ENCODE data around the gene ASMT.
"Not testable (repeated sequence)": the region's sequence is repeated elsewhere in the genome, so short reads cannot be mapped to it uniquely, and the experiment has no call there.

The ASMT gene

GRCh38 chrX:1597345-1598020 is 17.4 kb upstream of the ASMT start:
- FAIRE-seq, result no peak
- DNase-seq (ENCODE audit: insufficient read length, low spot score), result no peak

GRCh38 chrX:1598021-1598875 is 16.6 kb upstream of the ASMT start:
- DNase-seq (ENCODE audit: insufficient read length, low spot score) (no peak), FAIRE-seq (no peak)

- FAIRE-seq, result no peak
- DNase-seq (ENCODE audit: insufficient read length, low spot score), result no peak
Measured at GRCh38 chrX:1598876-1599790, 15.7 kb upstream of the ASMT start.

GRCh38 chrX:1599791-1600405 is 15.0 kb upstream of the ASMT start:
- DNase-seq (ENCODE audit: insufficient read length, low spot score) (no peak), FAIRE-seq (no peak)

- FAIRE-seq (no peak), DNase-seq (ENCODE audit: insufficient read length, low spot score) (no peak)
Measured at GRCh38 chrX:1600406-1601050, 14.3 kb upstream of the ASMT start.

- DNase-seq (ENCODE audit: insufficient read length, low spot score) (no peak), FAIRE-seq (no peak)
Measured at GRCh38 chrX:1601051-1601767, 13.7 kb upstream of the ASMT start.

GRCh38 chrX:1601768-1602085 is 13.1 kb upstream of the ASMT start:
- DNase-seq (ENCODE audit: insufficient read length, low spot score), result no peak
- no peak for FAIRE-seq

GRCh38 chrX:1602299-1602698 is 12.6 kb upstream of the ASMT start:
- FAIRE-seq, result no peak
- no peak for DNase-seq (ENCODE audit: insufficient read length, low spot score)

GRCh38 chrX:1606496-1606895 is 8.4 kb upstream of the ASMT start:
- DNase-seq (ENCODE audit: insufficient read length, low spot score) (no peak), FAIRE-seq (no peak)

GRCh38 chrX:1609311-1609710 is 5.5 kb upstream of the ASMT start:
- no peak for FAIRE-seq
- DNase-seq (ENCODE audit: insufficient read length, low spot score), result no peak

GRCh38 chrX:1609762-1610161 is 5.1 kb upstream of the ASMT start:
- FAIRE-seq (no peak), DNase-seq (ENCODE audit: insufficient read length, low spot score) (no peak)

- FAIRE-seq (no peak), DNase-seq (ENCODE audit: insufficient read length, low spot score) (no peak)
Measured at GRCh38 chrX:1610166-1610565, 4.7 kb upstream of the ASMT start.

GRCh38 chrX:1610736-1611135 is 4.1 kb upstream of the ASMT start:
- no peak for DNase-seq (ENCODE audit: insufficient read length, low spot score)
- no peak for FAIRE-seq

GRCh38 chrX:1612641-1613286 is 2.1 kb upstream of the ASMT start:
- no peak for DNase-seq (ENCODE audit: insufficient read length, low spot score)
- no peak for FAIRE-seq

GRCh38 chrX:1618689-1619088 is 3.8 kb downstream of the ASMT start:
- FAIRE-seq (no peak), DNase-seq (ENCODE audit: insufficient read length, low spot score) (no peak)

- FAIRE-seq (no peak), DNase-seq (ENCODE audit: insufficient read length, low spot score) (no peak)
Measured at GRCh38 chrX:1623691-1624090, 8.8 kb downstream of the ASMT start.

GRCh38 chrX:1624158-1624860 is 9.4 kb downstream of the ASMT start:
- not testable (repeated sequence) for FAIRE-seq; DNase-seq (ENCODE audit: insufficient read length, low spot score)

- FAIRE-seq; DNase-seq (ENCODE audit: insufficient read length, low spot score): not testable (repeated sequence)
Measured at GRCh38 chrX:1624861-1625215, 10.0 kb downstream of the ASMT start.

- no peak for FAIRE-seq
Measured at GRCh38 chrX:1629244-1629643, 14.4 kb downstream of the ASMT start.

More at GRCh38 chrX:1629244-1629643, 14.4 kb downstream of the ASMT start:
- no peak for DNase-seq (ENCODE audit: insufficient read length, low spot score)

Data from HTR-8/SVneo (cell line).